Measurements from ENCODE around the gene ARHGAP1.

Gene ARHGAP1

GRCh38 chr11:46741600-46742484 is 41.4 kb upstream of the ARHGAP1 start:
- no peak for TF ChIP-seq CTCF (IDR thresholded peaks at IDR 0.05; ENCODE audit: low read depth, low read length, missing control alignments)
- no peak overlapping the region for H3K4me3 ChIP-seq (ENCODE audit: low read depth, low read length)
- DNase-seq (ENCODE audit: low read depth), result no peak

- no peak overlapping the region for H3K4me3 ChIP-seq (ENCODE audit: low read depth, low read length)
- no peak for TF ChIP-seq CTCF (IDR thresholded peaks at IDR 0.05; ENCODE audit: low read depth, low read length, missing control alignments)
- DNase-seq (ENCODE audit: low read depth), result no peak
Observed at GRCh38 chr11:46738887-46739286, 38.5 kb upstream of the ARHGAP1 start.

- no peak for TF ChIP-seq CTCF (IDR thresholded peaks at IDR 0.05; ENCODE audit: low read depth, low read length, missing control alignments)
- DNase-seq (ENCODE audit: low read depth), result no peak
- H3K4me3 ChIP-seq (ENCODE audit: low read depth, low read length), result no peak overlapping the region
Observed at GRCh38 chr11:46737699-46738098, 37.3 kb upstream of the ARHGAP1 start.

GRCh38 chr11:46736615-46737014 is 36.2 kb upstream of the ARHGAP1 start:
- H3K4me3 ChIP-seq (ENCODE audit: low read depth, low read length), result no peak overlapping the region
- no peak for TF ChIP-seq CTCF (IDR thresholded peaks at IDR 0.05; ENCODE audit: low read depth, low read length, missing control alignments)
- DNase-seq (ENCODE audit: low read depth), result no peak

GRCh38 chr11:46736146-46736545 is 35.7 kb upstream of the ARHGAP1 start:
- DNase-seq (ENCODE audit: low read depth), result no peak
- TF ChIP-seq CTCF (IDR thresholded peaks at IDR 0.05; ENCODE audit: low read depth, low read length, missing control alignments), result no peak
- no peak overlapping the region for H3K4me3 ChIP-seq (ENCODE audit: low read depth, low read length)

GRCh38 chr11:46733234-46733633 is 32.8 kb upstream of the ARHGAP1 start:
- no peak overlapping the region for H3K4me3 ChIP-seq (ENCODE audit: low read depth, low read length)
- no peak for TF ChIP-seq CTCF (IDR thresholded peaks at IDR 0.05; ENCODE audit: low read depth, low read length, missing control alignments)
- DNase-seq (ENCODE audit: low read depth), result no peak

GRCh38 chr11:46731545-46731944 is 31.1 kb upstream of the ARHGAP1 start:
- H3K4me3 ChIP-seq (ENCODE audit: low read depth, low read length), result no peak overlapping the region
- DNase-seq (ENCODE audit: low read depth), result no peak
- TF ChIP-seq CTCF (IDR thresholded peaks at IDR 0.05; ENCODE audit: low read depth, low read length, missing control alignments), result no peak

Measured in GM12864 (cell line).